Measurements from ENCODE around the gene PPP1R1B.

Gene PPP1R1B

DNA sequence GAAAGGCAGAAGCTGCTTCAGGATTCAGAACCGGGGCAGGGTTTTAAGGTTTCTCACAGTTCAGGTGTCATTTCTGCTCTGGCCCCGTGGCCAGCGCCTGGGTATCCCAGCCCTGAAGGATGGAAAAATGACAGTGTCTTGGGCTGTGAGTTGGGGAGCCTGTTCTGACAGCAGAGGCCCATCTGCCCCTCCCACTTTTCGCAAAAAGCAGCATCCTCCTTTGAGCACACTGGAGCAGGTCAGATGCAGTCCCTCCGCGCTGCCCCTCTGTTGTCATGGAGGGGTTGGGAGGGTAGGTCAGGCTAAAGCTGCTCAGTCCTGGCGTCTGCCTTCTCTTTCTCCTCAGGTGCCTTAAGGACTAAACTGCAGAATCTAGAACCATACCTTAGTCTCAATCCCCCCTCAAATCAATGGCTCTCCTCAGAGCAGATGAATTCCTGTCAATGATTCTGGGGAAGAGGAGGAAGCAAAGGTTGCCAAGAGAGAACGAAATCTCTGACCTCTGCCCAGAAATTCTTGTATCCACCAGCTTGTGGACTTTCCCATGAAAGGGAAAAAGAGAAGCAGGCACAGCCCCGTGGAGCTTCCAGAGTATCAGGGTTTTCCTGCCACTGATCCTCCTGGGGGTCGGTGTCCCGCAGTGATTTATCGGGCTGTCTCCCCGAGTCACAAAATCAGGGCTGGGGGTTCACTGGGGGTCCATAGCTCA, 26.3 kb upstream of the PPP1R1B start:
- DNase-seq (ENCODE audit: low read depth), result no peak

DNA sequence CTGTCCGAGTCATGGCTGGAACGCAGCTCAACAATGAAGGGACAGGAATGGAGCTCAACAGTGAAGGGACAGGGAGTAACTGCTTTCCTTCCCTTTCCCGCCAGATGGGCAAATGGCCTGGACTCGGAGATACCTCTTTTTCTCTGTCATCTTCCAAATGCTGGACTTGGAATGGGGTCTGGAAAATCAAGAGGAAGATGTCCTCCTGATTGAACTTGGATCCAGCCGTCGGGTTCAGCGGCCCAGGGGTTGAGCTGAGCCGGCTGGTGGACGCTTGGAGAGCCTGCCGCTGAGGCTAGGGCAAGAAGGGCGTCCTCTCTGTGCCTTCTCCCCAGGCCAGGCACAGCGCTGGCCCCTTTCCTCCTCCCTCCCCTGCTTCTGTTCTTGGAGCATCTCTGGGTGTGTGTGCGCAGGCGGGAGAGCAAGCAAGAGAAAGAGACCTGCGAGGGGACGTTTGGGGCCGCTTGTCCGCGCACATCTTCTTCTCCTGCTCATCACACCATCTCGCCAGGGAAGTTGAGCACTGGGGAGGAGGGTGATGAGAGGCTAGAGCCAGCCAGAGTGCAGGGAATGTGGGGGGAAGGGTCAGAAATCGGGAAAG, 25.7 kb upstream of the PPP1R1B start:
- DNase-seq (ENCODE audit: low read depth), result no peak

DNA sequence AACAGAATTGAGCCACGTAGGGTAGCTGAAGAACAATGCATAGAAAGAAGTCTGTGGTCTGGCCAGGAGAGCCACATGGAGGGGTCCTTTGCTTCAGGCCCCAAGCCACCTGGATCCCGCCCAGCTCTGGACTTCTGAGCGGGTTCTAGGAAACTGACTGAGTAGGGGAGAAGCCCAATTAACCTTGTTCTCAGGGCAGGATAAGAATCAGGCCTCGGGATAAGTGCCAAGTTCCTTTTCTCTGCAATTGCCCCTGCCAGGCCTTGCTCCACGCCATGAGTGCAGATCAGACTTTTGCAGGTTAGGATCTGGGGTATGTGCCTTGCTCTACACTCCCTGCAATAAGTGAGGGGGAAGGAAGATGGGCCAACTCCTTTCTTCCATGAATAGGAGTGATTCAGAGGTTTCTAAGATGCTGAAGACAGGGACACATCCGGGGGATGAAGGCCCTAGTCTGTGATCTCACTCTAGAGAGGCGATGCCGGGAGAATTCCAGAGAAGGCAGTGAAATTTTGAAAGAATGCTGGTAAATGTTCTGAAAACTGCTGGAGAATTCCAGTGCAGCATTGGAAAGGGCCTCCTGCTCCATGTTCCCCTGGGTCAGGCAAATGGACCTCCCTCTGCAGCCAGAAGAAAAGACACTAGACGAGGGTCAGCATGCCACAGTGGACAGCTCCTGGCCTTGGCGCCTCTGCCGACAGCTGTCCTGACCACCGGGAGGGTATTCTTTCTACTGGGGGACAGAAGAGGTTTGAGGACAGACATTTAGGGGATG, 24.8 kb upstream of the PPP1R1B start:
- DNase-seq (ENCODE audit: low read depth), result no peak

DNA sequence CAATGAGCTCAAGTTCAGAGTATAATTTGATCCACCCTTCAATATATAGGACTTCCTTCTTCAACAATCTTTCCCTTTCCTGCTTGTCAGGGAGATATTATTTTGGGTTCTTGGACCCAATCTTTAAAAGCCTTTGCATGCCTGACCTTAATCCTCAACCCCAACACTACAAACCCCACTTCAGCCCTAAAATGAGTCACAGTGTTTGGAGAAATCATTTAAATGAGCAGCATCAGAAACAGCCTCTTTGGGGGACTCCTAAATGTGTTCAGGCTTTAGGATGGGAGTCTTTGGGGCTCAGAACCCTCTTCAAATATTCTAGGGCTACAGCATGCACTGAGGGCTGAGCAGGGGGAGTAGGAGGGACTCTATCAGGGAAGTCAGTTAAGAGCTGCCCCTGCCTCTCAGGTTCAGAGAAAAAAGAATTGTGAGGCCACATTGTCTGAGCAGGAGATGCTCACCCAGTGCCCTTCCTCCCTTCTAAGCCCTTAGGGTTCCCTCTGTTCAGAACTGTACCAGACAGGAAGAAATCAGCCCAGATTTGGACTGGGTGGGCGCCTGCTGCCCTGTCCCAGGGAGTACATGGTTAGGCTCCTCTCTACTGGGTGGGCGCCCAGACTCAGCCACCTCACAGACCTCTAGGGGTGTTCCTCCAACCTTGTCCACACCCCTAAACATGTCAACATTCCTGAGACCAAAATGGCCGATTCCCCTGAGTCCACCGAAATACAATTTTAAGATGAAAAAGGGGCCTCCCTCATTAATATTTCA, 24.0 kb upstream of the PPP1R1B start:
- DNase-seq (ENCODE audit: low read depth), result no peak

DNA sequence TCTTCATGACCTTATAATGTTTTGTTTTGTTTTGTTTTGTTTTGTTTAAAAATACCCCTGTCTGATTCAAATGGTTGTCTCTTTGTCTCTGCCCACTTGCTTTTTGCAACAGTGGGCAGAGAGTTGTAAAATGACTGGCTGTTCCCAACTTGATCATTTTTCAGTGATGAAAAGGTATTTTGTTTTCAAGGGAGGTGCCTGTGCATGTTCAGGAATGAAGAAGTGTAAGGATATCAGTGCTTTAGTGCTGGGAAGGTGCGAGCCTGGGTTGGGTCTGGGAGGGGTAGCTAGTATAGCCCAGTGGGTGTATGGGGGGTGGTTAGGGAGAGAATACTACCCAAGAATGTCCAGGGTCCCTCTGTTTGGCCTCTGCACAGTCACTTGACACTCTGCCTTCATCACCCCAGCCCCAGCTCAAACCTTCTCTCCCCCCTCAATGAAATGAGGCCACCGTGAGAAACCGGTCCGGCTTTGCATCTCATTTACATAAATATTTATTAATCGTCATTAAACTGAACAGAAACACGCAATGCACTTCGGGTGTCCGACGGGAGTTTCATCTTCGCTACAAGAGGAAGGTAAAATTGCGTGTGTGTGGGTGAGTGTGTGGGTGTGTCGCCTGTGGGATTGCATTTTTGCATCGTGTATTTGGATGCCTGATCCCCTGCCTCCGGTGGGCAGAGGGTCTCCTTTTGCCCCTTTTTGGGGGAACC, 23.3 kb upstream of the PPP1R1B start:
- no peak for DNase-seq (ENCODE audit: low read depth)

DNA sequence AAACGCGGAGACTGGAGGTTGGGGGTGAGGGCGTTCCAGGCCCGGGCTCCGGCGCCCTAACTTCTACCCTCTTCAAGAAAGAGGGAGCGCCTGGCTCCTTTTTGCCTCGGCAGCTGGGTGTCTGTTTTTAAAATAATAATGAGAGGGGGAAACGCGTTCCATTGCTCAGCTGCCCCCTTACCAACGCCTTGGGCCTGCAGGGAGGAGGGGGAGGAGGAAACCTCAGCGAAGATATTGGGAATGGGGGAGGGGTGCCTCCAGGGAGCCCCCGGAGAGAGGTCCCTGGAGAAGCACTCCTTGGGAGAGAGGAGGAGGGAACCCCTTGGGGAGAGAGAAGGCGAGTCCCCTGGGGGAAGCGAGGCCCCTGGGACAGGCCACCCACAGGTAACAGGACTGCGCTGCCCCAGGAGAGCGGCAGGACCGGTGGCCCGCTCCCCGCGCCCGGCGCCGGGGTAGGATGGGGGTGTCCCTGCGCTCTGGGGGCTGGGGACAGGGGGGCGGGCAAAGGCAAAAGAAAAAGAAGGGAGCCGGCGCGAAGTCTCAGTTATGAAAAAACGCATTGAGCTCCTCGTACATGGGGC, 21.8 kb upstream of the PPP1R1B start:
- no peak for DNase-seq (ENCODE audit: low read depth)

DNA sequence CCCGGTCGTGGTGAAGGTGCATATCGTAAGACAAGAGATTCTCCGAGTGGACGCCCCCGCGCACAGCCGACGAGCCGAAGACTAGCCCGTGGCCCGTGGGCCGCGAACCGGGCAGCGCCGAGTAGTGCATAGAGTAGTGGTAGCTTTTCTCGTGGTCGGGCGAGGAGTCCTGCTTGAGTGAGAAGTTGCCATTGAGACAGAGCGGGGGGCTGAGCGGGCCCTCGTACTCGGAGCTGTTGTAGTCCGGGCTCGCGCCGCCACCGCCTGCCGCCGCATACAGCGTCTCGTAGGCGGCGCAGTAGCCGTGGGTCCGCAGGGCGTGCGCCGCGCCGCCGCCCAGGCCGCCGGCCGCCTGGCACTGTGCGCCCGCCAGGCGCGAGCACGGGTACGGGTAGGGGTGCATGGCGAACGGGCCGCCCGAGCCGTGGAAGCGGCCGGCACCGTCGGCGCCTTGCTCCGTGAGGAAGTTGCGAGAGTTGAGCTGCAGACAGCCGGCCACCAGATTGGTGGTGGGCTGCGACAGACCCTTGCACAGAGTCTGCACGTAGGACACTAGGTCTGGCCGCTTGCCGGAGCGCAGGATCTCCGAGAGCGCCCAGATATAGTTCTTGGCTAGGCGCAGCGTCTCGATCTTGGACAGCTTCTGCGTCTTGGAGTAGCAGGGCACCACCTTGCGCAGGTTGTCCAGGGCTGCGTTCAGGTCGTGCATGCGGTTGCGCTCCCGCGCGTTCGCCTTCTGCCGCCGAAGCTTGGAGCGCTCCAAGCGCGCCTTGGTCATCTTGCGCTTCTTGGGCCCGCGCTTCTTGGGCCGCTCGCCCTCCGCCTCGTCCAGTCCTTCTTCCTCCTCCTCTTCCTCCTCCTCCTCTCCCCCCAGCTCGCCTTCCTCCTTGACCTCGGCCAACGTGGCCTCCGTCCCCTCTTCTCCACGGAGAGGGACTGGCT, 21.0 kb upstream of the PPP1R1B start:
- no peak for DNase-seq (ENCODE audit: low read depth)

DNA sequence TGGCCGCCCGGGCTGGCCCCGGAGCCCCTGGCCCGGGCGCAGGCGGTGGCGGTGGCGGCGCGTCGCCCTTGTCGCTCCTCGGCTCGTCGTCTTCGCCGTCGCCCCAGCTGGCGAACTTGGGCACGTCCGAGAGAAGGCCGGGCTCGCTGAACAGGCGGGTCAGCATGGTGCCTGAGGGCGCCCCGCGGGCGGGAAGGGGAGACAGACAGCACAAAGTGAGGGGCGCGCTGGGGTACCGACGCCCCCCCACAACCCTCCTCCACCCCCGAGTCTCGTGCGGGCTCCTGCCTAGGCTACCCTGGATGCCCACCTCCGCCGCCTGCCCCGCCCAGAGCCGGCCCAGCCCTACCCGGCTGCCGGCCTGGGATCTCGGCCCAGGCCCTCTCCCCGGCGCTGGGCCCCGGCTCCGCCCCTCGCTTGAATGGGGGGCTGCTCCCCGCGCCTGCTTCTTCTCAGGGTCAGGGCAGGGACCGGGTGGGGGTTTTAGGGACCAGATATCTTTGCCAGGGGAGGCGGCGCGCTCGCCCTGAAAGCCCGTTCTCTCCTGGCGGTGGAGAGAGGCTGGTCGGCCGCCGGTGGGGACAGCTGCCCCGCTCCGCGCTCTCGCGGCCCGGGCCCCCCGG, 20.2 kb upstream of the PPP1R1B start:
- DNase-seq (ENCODE audit: low read depth), result no peak

DNA sequence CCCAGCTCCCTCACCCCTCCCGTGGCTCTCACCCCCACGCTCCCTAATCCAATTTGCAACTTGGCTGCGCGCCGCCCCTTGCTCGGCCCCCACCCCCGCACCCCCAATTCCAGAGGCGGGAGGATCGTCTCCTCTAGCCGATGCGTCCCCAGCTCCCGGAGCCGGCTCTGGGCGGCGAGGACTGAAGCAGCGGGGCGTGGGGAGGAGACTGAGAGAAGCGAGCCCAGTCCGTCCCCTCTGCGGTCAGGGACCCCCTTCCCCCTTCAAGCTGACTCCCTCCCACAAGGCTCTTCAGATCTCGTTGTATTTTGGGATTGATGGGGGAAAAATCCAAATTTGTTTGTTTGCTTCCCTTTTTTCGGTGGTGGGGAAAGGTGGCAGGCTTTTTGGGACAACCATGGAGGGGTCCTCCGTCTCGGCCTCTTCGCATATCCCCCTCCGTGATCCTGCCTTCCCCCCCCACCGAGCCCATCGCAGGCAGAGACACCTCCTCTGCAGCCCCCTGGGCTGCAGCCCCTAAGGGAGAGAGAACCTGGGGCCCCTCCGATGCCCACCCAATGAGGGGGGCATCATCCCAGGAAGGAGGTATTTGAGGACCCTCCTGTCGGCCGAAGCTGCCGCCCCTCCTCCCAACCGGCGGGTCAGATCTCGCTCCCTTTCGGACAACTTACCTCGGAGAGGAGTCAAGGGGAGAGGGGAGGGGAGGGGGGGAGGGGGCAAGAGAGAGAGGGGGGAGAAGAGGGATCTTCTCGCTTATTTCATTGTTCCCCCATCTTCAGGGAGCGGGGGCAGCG, 19.5 kb upstream of the PPP1R1B start:
- no peak for DNase-seq (ENCODE audit: low read depth)

DNA sequence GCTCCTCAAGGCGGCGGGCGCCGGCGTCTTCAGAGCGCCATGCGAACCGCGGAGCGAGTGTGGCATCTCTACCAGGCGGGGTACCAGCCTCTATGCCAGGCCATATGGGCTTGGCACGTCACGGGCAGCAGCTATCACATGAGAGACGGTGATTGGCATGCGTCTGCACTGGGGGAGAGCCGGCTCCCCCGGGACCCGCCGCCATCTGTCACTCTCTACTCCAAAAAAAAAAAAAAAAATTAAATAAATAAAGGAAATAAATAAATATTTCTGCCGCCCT, 19.0 kb upstream of the PPP1R1B start, which contains the start of gene NEUROD2:
NEUROD2 (minus strand) TSS at position 70 of the 280 bp plus-strand sequence. CDS start 1,321 bp downstream, outside the sequence.
- no peak for DNase-seq (ENCODE audit: low read depth)

DNA sequence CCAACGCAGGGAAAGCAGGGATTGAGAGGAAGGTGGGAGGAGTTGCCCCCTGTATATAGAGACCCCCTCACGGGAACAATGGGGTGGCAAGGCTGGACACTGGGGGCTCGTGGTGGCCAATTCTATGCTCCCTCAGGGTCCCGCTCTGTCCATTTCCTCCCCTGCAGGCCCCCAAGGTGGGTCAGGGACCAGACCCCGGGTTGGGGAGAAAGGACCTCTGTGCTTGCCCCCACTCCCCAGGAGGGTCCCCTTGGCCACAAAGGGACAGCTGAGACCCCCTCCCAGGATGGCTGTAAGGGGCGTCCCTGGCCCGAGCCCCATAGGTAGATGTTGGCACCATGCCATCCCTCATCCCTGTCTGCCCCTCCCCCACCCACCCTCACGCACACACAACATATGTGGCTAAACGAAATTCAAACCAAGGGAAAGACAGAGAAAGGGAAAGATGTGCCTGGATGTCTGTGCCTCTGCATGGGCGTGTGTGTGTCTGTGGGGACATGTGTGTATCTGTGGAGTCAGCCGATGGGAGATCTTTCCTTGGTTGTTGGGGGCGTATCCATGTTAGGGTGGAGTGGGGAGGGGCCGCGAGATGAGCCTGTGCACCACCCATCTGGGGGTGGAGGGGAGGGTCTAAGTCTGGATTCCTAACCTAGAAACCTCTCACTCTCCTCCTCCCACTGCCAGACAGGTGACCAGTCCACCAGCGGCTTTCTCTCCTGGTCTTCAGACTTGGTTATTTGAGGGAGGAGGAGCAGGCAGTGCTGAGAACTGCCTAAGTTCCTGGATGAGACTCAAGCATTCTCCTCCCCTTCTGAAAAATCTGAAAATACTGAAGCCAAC, 18.4 kb upstream of the PPP1R1B start:
- no peak for DNase-seq (ENCODE audit: low read depth)

DNA sequence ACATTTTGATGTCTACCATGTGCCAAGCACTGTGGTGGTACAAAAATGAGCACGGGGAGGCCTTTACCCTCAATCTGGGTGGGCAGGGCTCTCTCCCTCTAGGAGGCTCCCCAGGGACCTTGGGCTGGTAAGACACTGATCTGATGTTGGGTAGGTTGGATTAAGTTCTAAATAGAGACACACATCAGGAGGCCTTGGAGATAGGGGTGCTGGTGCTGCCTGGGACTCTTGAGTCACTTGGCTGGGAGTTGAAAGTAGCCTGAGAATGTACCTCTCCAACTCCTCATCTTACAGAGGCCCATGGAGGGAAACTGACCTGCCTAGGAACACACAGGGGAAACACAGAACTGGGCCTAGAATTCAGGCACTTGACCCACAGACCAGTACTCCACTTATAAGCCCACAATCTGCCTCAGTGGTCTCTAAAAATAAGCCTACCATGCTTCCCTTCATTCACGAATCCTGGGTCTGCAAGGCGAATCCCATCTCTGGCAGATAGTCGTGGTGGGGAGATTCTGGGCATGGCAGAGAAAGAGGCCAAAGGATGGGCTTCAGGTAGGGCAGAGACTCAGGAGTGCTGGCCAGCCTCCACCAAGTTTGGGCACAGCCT, 17.2 kb upstream of the PPP1R1B start:
- no peak for DNase-seq (ENCODE audit: low read depth)

DNA sequence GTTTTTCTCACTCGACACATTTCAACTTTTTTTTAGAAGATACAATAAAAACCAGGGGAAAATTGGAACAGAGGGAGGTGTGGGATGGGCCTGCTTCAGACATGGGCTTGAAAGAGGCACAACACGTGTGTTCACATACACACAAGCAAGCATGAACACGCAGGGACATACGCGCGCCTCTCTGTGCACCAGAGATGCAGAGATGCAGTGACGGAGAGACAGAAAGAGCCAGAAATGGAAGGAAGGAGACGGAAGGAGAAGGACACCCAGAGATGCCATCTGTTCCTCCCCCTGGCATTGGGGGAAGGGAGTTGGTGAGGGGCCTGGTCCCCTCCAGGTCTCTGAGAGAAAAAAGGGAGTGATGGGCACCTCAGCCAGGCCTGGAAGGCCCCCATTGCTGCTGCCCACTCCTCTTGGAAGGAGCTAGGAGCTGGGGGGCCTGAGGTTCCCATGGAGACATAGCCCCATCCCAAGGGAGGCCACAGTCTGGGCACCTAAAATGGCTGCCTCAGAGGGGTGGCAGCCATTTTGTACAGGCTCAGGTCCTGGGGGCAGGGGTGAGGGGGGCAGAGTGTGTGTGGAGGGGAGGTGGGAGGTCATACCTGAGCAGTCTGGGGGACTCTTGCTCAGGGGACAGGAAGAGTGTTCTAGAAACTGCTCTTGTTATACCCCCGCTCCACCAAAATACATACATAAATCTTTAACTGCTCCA, 15.2 kb upstream of the PPP1R1B start:
- no peak for DNase-seq (ENCODE audit: low read depth)

DNA sequence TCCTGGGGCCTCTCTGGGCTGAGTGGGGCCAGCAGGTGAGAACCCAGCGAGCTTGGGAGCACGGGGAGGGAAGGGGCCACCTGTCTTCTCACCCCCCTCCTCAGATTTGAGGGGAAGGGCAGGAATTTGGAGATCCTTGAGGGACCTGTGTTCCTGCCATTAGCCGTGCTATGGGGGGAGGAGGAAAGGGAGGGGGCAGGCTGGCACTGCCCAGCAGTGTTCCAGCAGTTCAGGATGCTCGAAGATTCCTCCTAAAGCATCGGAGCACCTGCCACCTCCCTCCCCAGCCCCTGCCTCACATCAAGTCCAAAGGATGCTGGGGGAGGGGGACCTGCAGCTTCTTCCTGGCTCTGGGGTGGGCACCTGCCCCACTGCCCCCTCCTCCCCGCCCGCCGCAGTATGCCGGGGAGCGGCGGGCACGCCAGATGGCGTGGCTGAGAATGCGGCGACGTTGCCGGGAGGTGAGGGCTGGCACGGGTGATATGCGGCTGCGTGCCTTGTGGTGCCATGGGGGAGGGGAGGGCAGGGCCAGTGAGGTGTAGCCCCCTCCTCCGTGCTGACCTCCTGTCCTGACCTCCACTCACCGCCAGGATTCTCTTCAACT, 14.4 kb upstream of the PPP1R1B start:
- DNase-seq (ENCODE audit: low read depth), result no peak

DNA sequence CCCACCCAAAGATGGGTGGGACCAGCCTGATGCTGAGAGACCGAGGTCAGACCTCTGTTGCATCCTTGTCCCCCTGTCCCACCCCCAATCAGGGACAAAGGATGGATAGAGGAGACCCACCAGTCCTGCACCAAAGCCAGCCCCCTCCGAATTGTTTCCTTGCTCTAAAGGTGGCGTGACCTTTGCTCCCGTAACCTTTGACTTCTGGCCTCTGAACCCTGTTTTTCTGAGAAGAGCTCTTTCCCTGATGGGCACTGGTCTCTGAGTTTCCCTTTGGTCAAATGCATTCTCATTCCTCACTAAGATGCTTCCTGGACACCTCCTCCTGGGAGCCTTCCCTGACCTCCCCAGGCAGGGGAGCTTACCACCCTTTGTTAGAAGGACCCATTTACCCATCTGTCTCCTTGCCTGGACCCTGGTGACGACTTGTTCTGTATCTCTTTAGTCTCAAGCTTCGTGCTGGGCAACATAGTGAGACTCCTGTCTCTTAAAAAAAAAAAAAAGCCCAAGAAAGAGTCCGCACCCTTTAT, 13.8 kb upstream of the PPP1R1B start:
- DNase-seq (ENCODE audit: low read depth), result no peak

DNA sequence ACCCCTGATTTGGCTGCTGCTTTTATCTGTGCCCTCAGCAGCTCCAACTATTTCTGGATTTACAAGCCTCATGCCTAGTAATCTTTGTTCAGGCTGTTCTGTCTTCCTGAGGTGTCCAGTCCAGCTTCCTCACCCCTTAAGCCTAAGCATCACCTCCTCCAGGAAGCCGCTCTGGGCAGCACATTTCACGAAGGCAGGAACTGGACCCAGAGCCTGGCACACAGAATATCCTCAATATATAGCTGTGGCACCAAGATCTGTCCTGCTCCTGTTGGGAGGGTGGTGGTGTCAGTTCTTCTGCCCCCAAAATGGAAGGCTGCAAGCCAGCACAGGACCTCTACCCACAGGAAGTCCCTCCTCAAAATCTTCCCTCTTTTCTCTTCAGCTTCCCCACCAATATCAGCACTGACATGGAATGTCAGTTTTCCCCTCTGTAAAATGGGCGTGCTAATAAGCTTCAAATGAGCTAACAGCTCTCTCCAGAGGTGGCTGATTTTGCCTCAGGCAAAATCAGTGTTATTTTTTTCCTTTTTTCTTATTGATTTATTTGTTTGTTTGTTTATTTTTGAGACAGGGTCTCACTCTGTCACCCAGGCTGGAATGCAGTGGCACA, 12.1 kb upstream of the PPP1R1B start:
- DNase-seq (ENCODE audit: low read depth), result no peak

Measured in stromal cell of bone marrow (primary cell).